ENCODE data around the gene C20orf202.

The C20orf202 gene

GRCh38 chr20:1204576-1204975, 1.3 kb downstream of the C20orf202 start:
- Histone ChIP-seq H3K9me3 (ENCODE audit: low read length) (no peaks in the 10 kb centered on the region), H3K9ac (ENCODE audit: low read length) (no peak overlapping the region), H3K4me3 (ENCODE audit: low read depth, low read length, poor library complexity, severe bottlenecking) (no peak overlapping the region), H2AFZ (ENCODE audit: low read length) (no peak overlapping the region), H4K20me1 (ENCODE audit: insufficient read depth, low read length) (no peaks in the 10 kb centered on the region), H3F3A (ENCODE audit: insufficient read depth, low read length) (no peaks in the 10 kb centered on the region), H3K27me3 (ENCODE audit: insufficient read depth, low read length) (no peaks in the 10 kb centered on the region; the same call in 1 of the 2 replicates), H3K9me2 (ENCODE audit: low read depth, low read length) (no peaks in the 10 kb centered on the region), H3K4me1 (ENCODE audit: insufficient read depth, low read length, severe bottlenecking) (no peaks in the 10 kb centered on the region), H3K27ac (ENCODE audit: low read depth, low read length, poor library complexity, severe bottlenecking) (no peak overlapping the region), H3K36me3 (ENCODE audit: insufficient read depth, low read length) (no peaks in the 10 kb centered on the region), H3K79me2 (ENCODE audit: insufficient read depth, low read length) (no peaks in the 10 kb centered on the region), H3K4me2 (ENCODE audit: low read length) (no peak overlapping the region)
- no peak for TF ChIP-seq EZH2 (IDR thresholded peaks at IDR 0.05; ENCODE audit: borderline replicate concordance, low read length)
- TF ChIP-seq CTCF (IDR thresholded peaks at IDR 0.05; ENCODE audit: low read length): no peak

GRCh38 chr20:1205802-1206201, 2.5 kb downstream of the C20orf202 start:
- H3K4me1 ChIP-seq (ENCODE audit: insufficient read depth, low read length, severe bottlenecking): no peaks in the 10 kb centered on the region
- H2AFZ ChIP-seq (ENCODE audit: low read length): no peak overlapping the region
- no peaks in the 10 kb centered on the region for H3K79me2 ChIP-seq (ENCODE audit: insufficient read depth, low read length)
- no peaks in the 10 kb centered on the region for H3K36me3 ChIP-seq (ENCODE audit: insufficient read depth, low read length)
- H3K4me3 ChIP-seq (ENCODE audit: low read depth, low read length, poor library complexity, severe bottlenecking): no peak overlapping the region
- no peak for TF ChIP-seq CTCF (IDR thresholded peaks at IDR 0.05; ENCODE audit: low read length)
- no peak overlapping the region for H3K9ac ChIP-seq (ENCODE audit: low read length)
- no peaks in the 10 kb centered on the region for H3K9me3 ChIP-seq (ENCODE audit: low read length)
- H3F3A ChIP-seq (ENCODE audit: insufficient read depth, low read length): no peaks in the 10 kb centered on the region
- no peak overlapping the region for H3K27ac ChIP-seq (ENCODE audit: low read depth, low read length, poor library complexity, severe bottlenecking)
- no peaks in the 10 kb centered on the region; the same call in 1 of the 2 replicates for H3K27me3 ChIP-seq (ENCODE audit: insufficient read depth, low read length)
- H3K9me2 ChIP-seq (ENCODE audit: low read depth, low read length): no peaks in the 10 kb centered on the region
- no peak overlapping the region for H3K4me2 ChIP-seq (ENCODE audit: low read length)
- no peaks in the 10 kb centered on the region for H4K20me1 ChIP-seq (ENCODE audit: insufficient read depth, low read length)

GRCh38 chr20:1206366-1207148, 3.3 kb downstream of the C20orf202 start:
- Histone ChIP-seq H3K9ac (ENCODE audit: low read length) (no peak overlapping the region), H3K79me2 (ENCODE audit: insufficient read depth, low read length) (no peaks in the 10 kb centered on the region), H3K9me2 (ENCODE audit: low read depth, low read length) (no peaks in the 10 kb centered on the region), H3K27ac (ENCODE audit: low read depth, low read length, poor library complexity, severe bottlenecking) (no peak overlapping the region), H3K27me3 (ENCODE audit: insufficient read depth, low read length) (no peaks in the 10 kb centered on the region; the same call in 1 of the 2 replicates), H3K36me3 (ENCODE audit: insufficient read depth, low read length) (no peaks in the 10 kb centered on the region), H3K4me3 (ENCODE audit: low read depth, low read length, poor library complexity, severe bottlenecking) (no peak overlapping the region), H3F3A (ENCODE audit: insufficient read depth, low read length) (no peaks in the 10 kb centered on the region), H3K4me1 (ENCODE audit: insufficient read depth, low read length, severe bottlenecking) (no peaks in the 10 kb centered on the region), H4K20me1 (ENCODE audit: insufficient read depth, low read length) (no peaks in the 10 kb centered on the region), H2AFZ (ENCODE audit: low read length) (no peak overlapping the region), H3K9me3 (ENCODE audit: low read length) (no peaks in the 10 kb centered on the region), H3K4me2 (ENCODE audit: low read length) (no peak overlapping the region)
- TF ChIP-seq EZH2 (IDR thresholded peaks at IDR 0.05; ENCODE audit: borderline replicate concordance, low read length): no peak
- TF ChIP-seq CTCF (IDR thresholded peaks at IDR 0.05; ENCODE audit: low read length): no peak
